Stimulated activated CD8-positive, alpha-beta memory T cell treated with anti-CD3 and anti-CD28 coated beads, Interleukin-7, amount 100 ng/mL, for 24 hours (primary cell): Measurements from ENCODE around the gene SNRNP27.
A peak's percentile ranks its signal among the peaks of the same experiment; 100 is the strongest.
"Not testable (repeated sequence)": the region's sequence is repeated elsewhere in the genome, so short reads cannot be mapped to it uniquely, and the experiment has no call there.

Experiments
- DNase-seq: peaks from one replicate; pipeline ENCODE4 v3.0.0-alpha.2; 2020; ENCODE audit warnings: low read depth

Gene SNRNP27

GRCh38 chr2:69946351-69947324 is 52.9 kb downstream of the SNRNP27 start:
- peak; percentile 11 for DNase-seq

GRCh38 chr2:69947325-69947931 is 53.7 kb downstream of the SNRNP27 start:
- no peak for DNase-seq

- DNase-seq: no peak
Observed at GRCh38 chr2:69948032-69948962, 54.5 kb downstream of the SNRNP27 start.

- no peak for DNase-seq
Observed at GRCh38 chr2:69948963-69949645, 55.3 kb downstream of the SNRNP27 start.

- no peak for DNase-seq
Observed at GRCh38 chr2:69950241-69950640, 56.5 kb downstream of the SNRNP27 start.

- DNase-seq: not testable (repeated sequence)
Observed at GRCh38 chr2:69950671-69951070, 56.9 kb downstream of the SNRNP27 start.

- DNase-seq: no peak
Observed at GRCh38 chr2:69952336-69953115, 58.8 kb downstream of the SNRNP27 start.

- no peak for DNase-seq
Observed at GRCh38 chr2:69954084-69954483, 60.3 kb downstream of the SNRNP27 start.
